TTC549 (cell line): ENCODE data around the gene ADAMTS1.

Experiments used
- FAIRE-seq: peaks from 2 replicates; lab custom pipeline; 2012; peaks lifted over from hg19 to GRCh38; lab: Jason Lieb, UNC

Gene ADAMTS1

GRCh38 chr21:26812173-26812572 is 33.0 kb downstream of the ADAMTS1 start:
- no peak for FAIRE-seq

- no peak for FAIRE-seq
Measured at GRCh38 chr21:26811482-26811881, 33.7 kb downstream of the ADAMTS1 start.

GRCh38 chr21:26810676-26811415 is 34.4 kb downstream of the ADAMTS1 start:
- FAIRE-seq, result no peak

- FAIRE-seq, result no peak
Measured at GRCh38 chr21:26810266-26810665, 34.9 kb downstream of the ADAMTS1 start.

GRCh38 chr21:26809745-26810144 is 35.5 kb downstream of the ADAMTS1 start:
- no peak for FAIRE-seq

GRCh38 chr21:26806801-26807295 is 38.4 kb downstream of the ADAMTS1 start:
- no peak for FAIRE-seq

GRCh38 chr21:26804895-26805609 is 40.2 kb downstream of the ADAMTS1 start:
- no peak for FAIRE-seq

- FAIRE-seq, result no peak
Measured at GRCh38 chr21:26801498-26801897, 43.7 kb downstream of the ADAMTS1 start.

- FAIRE-seq, result no peak
Measured at GRCh38 chr21:26800970-26801431, 44.2 kb downstream of the ADAMTS1 start.

GRCh38 chr21:26800455-26800854 is 44.8 kb downstream of the ADAMTS1 start:
- FAIRE-seq, result no peak

GRCh38 chr21:26800001-26800400 is 45.2 kb downstream of the ADAMTS1 start:
- no peak for FAIRE-seq

GRCh38 chr21:26798856-26799751 is 46.1 kb downstream of the ADAMTS1 start:
- FAIRE-seq, result no peak

- no peak for FAIRE-seq
Measured at GRCh38 chr21:26797878-26798456, 47.2 kb downstream of the ADAMTS1 start.

GRCh38 chr21:26795866-26796329 is 49.3 kb downstream of the ADAMTS1 start:
- no peak for FAIRE-seq

GRCh38 chr21:26795412-26795805 is 49.8 kb downstream of the ADAMTS1 start:
- FAIRE-seq, result no peak

- no peak for FAIRE-seq
Measured at GRCh38 chr21:26794597-26795411, 50.4 kb downstream of the ADAMTS1 start.

GRCh38 chr21:26790296-26790695 is 54.9 kb downstream of the ADAMTS1 start:
- FAIRE-seq, result no peak

- FAIRE-seq, result no peak
Measured at GRCh38 chr21:26788790-26789189, 56.4 kb downstream of the ADAMTS1 start.
